GM23248 (cell line): ENCODE measurements around the gene ZFYVE21. TPM values are rescaled to one million over a fixed set of nuclear protein-coding genes. Genes with fewer than 3 reads are reported as not detected.
A peak's percentile ranks its signal among the peaks of the same experiment; 100 is the strongest.
"Not testable (repeated sequence)": the region's sequence is repeated elsewhere in the genome, so short reads cannot be mapped to it uniquely, and the experiment has no call there.

Experiments
- DNase-seq: peaks from one replicate; pipeline ENCODE4 v3.0.0-alpha.2; 2015
- H2AFZ ChIP-seq: fragments of 200-600 bp; sonication (generic); 2 replicates; pipeline ENCODE4 v1.6.1; 2016; ENCODE audit warnings: antibody characterized with exemption
- H3F3A ChIP-seq: fragments of 200-600 bp; sonication (generic); 2 replicates; pipeline ENCODE4 v1.6.1; 2016; ENCODE audit warnings: mild to moderate bottlenecking, antibody characterized with exemption, mixed run types; ENCODE audit not compliant: insufficient read depth
- H3K27ac ChIP-seq: fragments of 200-600 bp; sonication (generic); 2 replicates; pipeline ENCODE4 v1.5.1; 2016; ENCODE audit warnings: mild to moderate bottlenecking
- H3K27me3 ChIP-seq: fragments of 200-600 bp; sonication (generic); replicated peaks from 2 replicates; pipeline ENCODE4 v1.6.1; 2016; ENCODE audit warnings: mild to moderate bottlenecking; ENCODE audit not compliant: insufficient read depth
- H3K36me3 ChIP-seq: fragments of 200-600 bp; sonication (generic); 2 replicates; pipeline ENCODE4 v1.6.1; 2016; ENCODE audit warnings: low read depth, mild to moderate bottlenecking
- H3K4me1 ChIP-seq: fragments of 200-600 bp; sonication (generic); 2 replicates; pipeline ENCODE4 v1.6.1; 2016; ENCODE audit warnings: mild to moderate bottlenecking; ENCODE audit not compliant: insufficient read depth
- H3K4me2 ChIP-seq: fragments of 200-600 bp; sonication (generic); one replicate; pipeline ENCODE4 v1.6.1; 2016; ENCODE audit warnings: mild to moderate bottlenecking; ENCODE audit not compliant: unreplicated experiment
- H3K4me3 ChIP-seq: fragments of 200-600 bp; sonication (generic); 2 replicates; pipeline ENCODE4 v1.5.1; 2016; ENCODE audit warnings: mild to moderate bottlenecking
- H3K79me2 ChIP-seq: fragments of 200-600 bp; sonication (generic); 2 replicates; pipeline ENCODE4 v1.6.1; 2016; ENCODE audit warnings: mild to moderate bottlenecking; ENCODE audit not compliant: insufficient read depth
- H3K9ac ChIP-seq: fragments of 200-600 bp; sonication (generic); 2 replicates; pipeline ENCODE4 v1.6.1; 2016; ENCODE audit warnings: mild to moderate bottlenecking
- H3K9me2 ChIP-seq: fragments of 200-600 bp; sonication (generic); 2 replicates; pipeline ENCODE4 v1.6.1; 2016; ENCODE audit warnings: mixed run types, mild to moderate bottlenecking, moderate library complexity; ENCODE audit not compliant: insufficient read depth
- H3K9me3 ChIP-seq: fragments of 200-600 bp; sonication (generic); one replicate; pipeline ENCODE4 v1.6.1; 2017; ENCODE audit warnings: low read depth
- H4K20me1 ChIP-seq: fragments of 200-600 bp; sonication (generic); 2 replicates; pipeline ENCODE4 v1.6.0; 2016; ENCODE audit not compliant: insufficient read depth
- EZH2 ChIP-seq: fragments of 200-600 bp; sonication (generic); IDR thresholded peaks from 2 replicates; pipeline ENCODE4 v1.6.1; 2018; ENCODE audit warnings: antibody characterized with exemption, mild to moderate bottlenecking; ENCODE audit not compliant: insufficient read depth, poor library complexity, severe bottlenecking
- EZH2phosphoT487 ChIP-seq: fragments of 200-600 bp; sonication (generic); IDR thresholded peaks from 2 replicates; pipeline ENCODE4 v1.6.1; 2018; ENCODE audit warnings: antibody characterized with exemption, moderate library complexity, mild to moderate bottlenecking, low read depth; ENCODE audit not compliant: insufficient read depth
- WGBS, 2 experiments: methylation state at CpG; one replicate each; pipeline ENCODE4 v1.1.6; 2015 to 2017; ENCODE audit warnings: low lambda C conversion rate in 2 of 2, low coverage in 1 of 2; ENCODE audit errors: missing lambda C conversion rate in 2 of 2; 5-methylcytosine and 5-hydroxymethylcytosine counted together
- in situ Hi-C: fragments of 300-500 bp; cut with MboI; formaldehyde crosslinking; loops from 2 replicates; pipeline ENCODE4 v1.15.0; 2020
- polyA plus RNA-seq: library from polyadenylated mRNA; unstranded; fragments of >200 nt; fragmentation: Nextera tagmentation; extraction: Ambion mirVana; gene quantifications from 2 replicates; pipeline ENCODE4 v1.2.1, GENCODE V29; 2016
- total RNA-seq: library from RNA; depleted of rRNA; stranded (reverse); fragments of >200 nt; shearing (Covaris generic); gene quantifications from 2 replicates; pipeline ENCODE4 v1.2.3, GENCODE V29; 2014

Gene ZFYVE21
- total and polyA plus RNA-seq, 2 experiments from 2014 or later, result 77.4 to 112 TPM

- no peaks in the 10 kb centered on the region for H3K9me3 ChIP-seq
- H3K9ac ChIP-seq, result peak overlapping the region; percentile 51
- TF ChIP-seq EZH2phosphoT487 (no peak), EZH2 (no peak)
- no peak overlapping the region for H2AFZ ChIP-seq
- H3F3A ChIP-seq, result peaks cover 59% of the 10 kb centered on the region
- peaks cover 18% of the 10 kb centered on the region for H3K4me1 ChIP-seq
- H3K36me3 ChIP-seq, result peaks cover 67% of the 10 kb centered on the region
- H3K9me2 ChIP-seq, result no peaks in the 10 kb centered on the region
- no peak overlapping the region for H3K4me3 ChIP-seq
- H3K27me3 ChIP-seq, result no peaks in the 10 kb centered on the region
- H4K20me1 ChIP-seq, result no peaks in the 10 kb centered on the region
- H3K79me2 ChIP-seq, result peaks cover 100% of the 10 kb centered on the region
- peak; percentile 79 for DNase-seq
- in situ Hi-C loops, result loop anchor here (10.0 kb wide), 1 partner anchor 114 kb away; no protein-coding TSS in a partner anchor
- H3K4me2 ChIP-seq, result peak overlapping the region; percentile 2
- 65 to 69% methylated on average over 16 of the region's 16 CpGs for WGBS, 2 experiments
- H3K27ac ChIP-seq, result peak overlapping the region; percentile 64
Measured at GRCh38 chr14:103688906-103689902, 26.4 kb upstream of the ZFYVE21 start.

GRCh38 chr14:103690332-103690731 is 25.3 kb upstream of the ZFYVE21 start:
- Histone ChIP-seq H3K9me2 (no peaks in the 10 kb centered on the region), H3K4me1 (peaks cover 18% of the 10 kb centered on the region), H3K4me2 (no peak overlapping the region), H3K79me2 (peaks cover 100% of the 10 kb centered on the region), H3K4me3 (no peak overlapping the region), H3K27ac (no peak overlapping the region), H2AFZ (no peak overlapping the region), H3K36me3 (peaks cover 64% of the 10 kb centered on the region), H4K20me1 (no peaks in the 10 kb centered on the region), H3K9ac (no peak overlapping the region), H3K9me3 (no peaks in the 10 kb centered on the region), H3K27me3 (no peaks in the 10 kb centered on the region), H3F3A (peaks cover 54% of the 10 kb centered on the region)
- TF ChIP-seq EZH2phosphoT487 (no peak), EZH2 (no peak)
- no peak for DNase-seq
- in situ Hi-C loops, result no loop called here
- WGBS, 2 experiments, result 78 to 81% methylated on average over 8 of the region's 8 CpGs

- H3K9me2 ChIP-seq, H3K9me3 ChIP-seq, H3K27ac ChIP-seq, H3K27me3 ChIP-seq, H3K4me3 ChIP-seq, DNase-seq, H4K20me1 ChIP-seq, in situ Hi-C loops, H3K4me2 ChIP-seq, H2AFZ ChIP-seq, H3K9ac ChIP-seq: not testable (repeated sequence)
- peaks cover 48% of the 10 kb centered on the region for H3F3A ChIP-seq
- peaks cover 18% of the 10 kb centered on the region for H3K4me1 ChIP-seq
- peaks cover 100% of the 10 kb centered on the region for H3K79me2 ChIP-seq
- peaks cover 63% of the 10 kb centered on the region for H3K36me3 ChIP-seq
- 88 to 89% methylated on average over 5 of the region's 5 CpGs for WGBS, 2 experiments
Measured at GRCh38 chr14:103691655-103692054, 24.0 kb upstream of the ZFYVE21 start.

GRCh38 chr14:103692159-103692558 is 23.5 kb upstream of the ZFYVE21 start:
- Histone ChIP-seq H3K27ac (no peak overlapping the region), H3K36me3 (peaks cover 62% of the 10 kb centered on the region), H3K9me2 (no peaks in the 10 kb centered on the region), H3K4me1 (peaks cover 18% of the 10 kb centered on the region), H3F3A (peaks cover 43% of the 10 kb centered on the region), H4K20me1 (no peaks in the 10 kb centered on the region), H3K27me3 (no peaks in the 10 kb centered on the region), H3K4me2 (no peak overlapping the region), H3K9me3 (no peaks in the 10 kb centered on the region), H3K4me3 (no peak overlapping the region), H2AFZ (no peak overlapping the region), H3K9ac (no peak overlapping the region), H3K79me2 (peaks cover 100% of the 10 kb centered on the region)
- TF ChIP-seq EZH2 (no peak), EZH2phosphoT487 (no peak)
- 95 to 97% methylated on average over 17 of the region's 17 CpGs for WGBS, 2 experiments
- no peak for DNase-seq
- in situ Hi-C loops, result no loop called here
